ENCODE results near the gene FBXO42.
"Not testable (repeated sequence)": the region's sequence is repeated elsewhere in the genome, so short reads cannot be mapped to it uniquely, and the experiment has no call there.

FBXO42 gene

GRCh38 chr1:16226490-16227179 lies 125.6 kb downstream of the FBXO42 start:
- in situ Hi-C loops (cut with HindIII; ENCODE audit: low sequenced_read_pairs) = loop anchor here (25.0 kb wide), 1 partner anchor 164 kb away; the partner anchor contains the start of gene FAM131C

GRCh38 chr1:16226129-16226489 lies 126.2 kb downstream of the FBXO42 start:
- in situ Hi-C loops (cut with HindIII; ENCODE audit: low sequenced_read_pairs) = loop anchor here (25.0 kb wide), 1 partner anchor 164 kb away; the partner anchor contains the start of gene FAM131C

- in situ Hi-C loops (cut with HindIII; ENCODE audit: low sequenced_read_pairs) = no loop called here
Observed at GRCh38 chr1:16224472-16224871, 127.8 kb downstream of the FBXO42 start.

- in situ Hi-C loops (cut with HindIII; ENCODE audit: low sequenced_read_pairs) = not testable (repeated sequence)
Observed at GRCh38 chr1:16222716-16223115, 129.6 kb downstream of the FBXO42 start.

GRCh38 chr1:16221499-16221898 lies 130.8 kb downstream of the FBXO42 start:
- in situ Hi-C loops (cut with HindIII; ENCODE audit: low sequenced_read_pairs) = no loop called here

- in situ Hi-C loops (cut with HindIII; ENCODE audit: low sequenced_read_pairs) = no loop called here
Observed at GRCh38 chr1:16219968-16220500, 132.2 kb downstream of the FBXO42 start.

GRCh38 chr1:16218674-16219071 lies 133.6 kb downstream of the FBXO42 start:
- in situ Hi-C loops (cut with HindIII; ENCODE audit: low sequenced_read_pairs) = no loop called here

GRCh38 chr1:16218014-16218673 lies 134.1 kb downstream of the FBXO42 start:
- in situ Hi-C loops (cut with HindIII; ENCODE audit: low sequenced_read_pairs) = no loop called here

GRCh38 chr1:16217061-16217785 lies 135.1 kb downstream of the FBXO42 start:
- in situ Hi-C loops (cut with HindIII; ENCODE audit: low sequenced_read_pairs) = no loop called here

- in situ Hi-C loops (cut with HindIII; ENCODE audit: low sequenced_read_pairs) = no loop called here
Observed at GRCh38 chr1:16215882-16216753, 136.2 kb downstream of the FBXO42 start.

- in situ Hi-C loops (cut with HindIII; ENCODE audit: low sequenced_read_pairs) = not testable (repeated sequence)
Observed at GRCh38 chr1:16215240-16215639, 137.0 kb downstream of the FBXO42 start.

- in situ Hi-C loops (cut with HindIII; ENCODE audit: low sequenced_read_pairs) = not testable (repeated sequence)
Observed at GRCh38 chr1:16213544-16213943, 138.7 kb downstream of the FBXO42 start.

GRCh38 chr1:16213013-16213412 lies 139.3 kb downstream of the FBXO42 start:
- in situ Hi-C loops (cut with HindIII; ENCODE audit: low sequenced_read_pairs) = no loop called here

GRCh38 chr1:16212251-16212961 lies 139.9 kb downstream of the FBXO42 start, which contains the start of gene ARHGEF19:
ARHGEF19 (minus strand) TSS chr1:16212652; CDS start chr1:16209054, 3,598 bp downstream.
- in situ Hi-C loops (cut with HindIII; ENCODE audit: low sequenced_read_pairs) = no loop called here

- in situ Hi-C loops (cut with HindIII; ENCODE audit: low sequenced_read_pairs) = no loop called here
Observed at GRCh38 chr1:16211824-16212223, 140.5 kb downstream of the FBXO42 start.

- in situ Hi-C loops (cut with HindIII; ENCODE audit: low sequenced_read_pairs) = no loop called here
Observed at GRCh38 chr1:16210581-16210980, 141.7 kb downstream of the FBXO42 start.

GRCh38 chr1:16209847-16210407 lies 142.4 kb downstream of the FBXO42 start:
- in situ Hi-C loops (cut with HindIII; ENCODE audit: low sequenced_read_pairs) = no loop called here

GRCh38 chr1:16209132-16209846 lies 143.0 kb downstream of the FBXO42 start:
- in situ Hi-C loops (cut with HindIII; ENCODE audit: low sequenced_read_pairs) = no loop called here
